Measurements from ENCODE around the gene ADAMTSL5.
"Not testable (repeated sequence)": the region's sequence is repeated elsewhere in the genome, so short reads cannot be mapped to it uniquely, and the experiment has no call there.

Gene ADAMTSL5

GRCh38 chr19:1534972-1535371, 22.2 kb upstream of the ADAMTSL5 start:
- H3K4me3 ChIP-seq (ENCODE audit: low read depth, low read length): no peak overlapping the region
- TF ChIP-seq CTCF (conservative IDR thresholded peaks at IDR 0.05; ENCODE audit: low read depth, low read length): no peak
- no peak for DNase-seq (ENCODE audit: low read depth)

GRCh38 chr19:1533510-1534150, 20.8 kb upstream of the ADAMTSL5 start:
- no peak for TF ChIP-seq CTCF (conservative IDR thresholded peaks at IDR 0.05; ENCODE audit: low read depth, low read length)
- H3K4me3 ChIP-seq (ENCODE audit: low read depth, low read length): no peak overlapping the region
- DNase-seq (ENCODE audit: low read depth): no peak

- H3K4me3 ChIP-seq (ENCODE audit: low read depth, low read length): no peak overlapping the region
- TF ChIP-seq CTCF (conservative IDR thresholded peaks at IDR 0.05; ENCODE audit: low read depth, low read length): no peak
- DNase-seq (ENCODE audit: low read depth): no peak
These were observed 19.2 kb upstream of the ADAMTSL5 start for GRCh38 chr19:1532003-1532402.

GRCh38 chr19:1531587-1531986, 18.8 kb upstream of the ADAMTSL5 start:
- TF ChIP-seq CTCF (conservative IDR thresholded peaks at IDR 0.05; ENCODE audit: low read depth, low read length): no peak
- no peak overlapping the region for H3K4me3 ChIP-seq (ENCODE audit: low read depth, low read length)
- no peak for DNase-seq (ENCODE audit: low read depth)

GRCh38 chr19:1530856-1531255, 18.0 kb upstream of the ADAMTSL5 start:
- not testable (repeated sequence) for DNase-seq (ENCODE audit: low read depth); H3K4me3 ChIP-seq (ENCODE audit: low read depth, low read length)

- no peak overlapping the region for H3K4me3 ChIP-seq (ENCODE audit: low read depth, low read length)
- DNase-seq (ENCODE audit: low read depth): no peak
- no peak for TF ChIP-seq CTCF (conservative IDR thresholded peaks at IDR 0.05; ENCODE audit: low read depth, low read length)
These were observed 16.6 kb upstream of the ADAMTSL5 start for GRCh38 chr19:1529430-1529816.

GRCh38 chr19:1528596-1529429, 16.0 kb upstream of the ADAMTSL5 start:
- no peak for DNase-seq (ENCODE audit: low read depth)
- no peak overlapping the region for H3K4me3 ChIP-seq (ENCODE audit: low read depth, low read length)
- TF ChIP-seq CTCF (conservative IDR thresholded peaks at IDR 0.05; ENCODE audit: low read depth, low read length): no peak
